GM19025 (cell line): ENCODE measurements around the gene TAS1R2.

Source experiments
- ATAC-seq: cut with Tn5 transposase; IDR thresholded peaks from one replicate; pipeline ENCODE4 v1.9.1; 2021; ENCODE audit warnings: mild to moderate bottlenecking, low read depth, moderate library complexity; ENCODE audit not compliant: unreplicated experiment

Gene TAS1R2

GRCh38 chr1:18805150-18805879 lies 54.1 kb downstream of the TAS1R2 start:
- ATAC-seq, result no peak

DNA sequence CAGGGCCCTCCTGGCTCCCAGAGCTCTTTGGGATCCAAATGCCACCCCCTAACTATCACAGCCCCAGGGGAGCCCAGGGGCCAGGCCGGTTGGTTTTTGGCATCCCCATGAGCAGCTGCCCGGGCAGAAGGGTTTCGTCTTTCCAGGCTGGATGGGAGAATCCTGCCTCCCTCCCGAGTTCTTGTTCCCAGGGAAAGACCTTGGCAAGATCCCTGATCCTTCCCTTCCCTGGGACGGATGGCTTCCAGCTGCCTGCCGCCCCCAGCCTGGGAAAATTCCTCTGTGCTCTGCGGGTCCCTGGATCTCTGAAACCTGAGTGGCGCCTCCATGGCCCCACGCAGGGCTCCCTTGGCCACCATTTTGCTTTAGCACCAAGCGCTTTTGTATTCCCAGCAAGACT lies 55.6 kb downstream of the TAS1R2 start:
- no peak for ATAC-seq

- ATAC-seq, result no peak
These were observed 56.2 kb downstream of the TAS1R2 start for GRCh38 chr1:18803151-18803791.

- ATAC-seq, result no peak
These were observed 57.2 kb downstream of the TAS1R2 start for GRCh38 chr1:18802231-18802630.

DNA sequence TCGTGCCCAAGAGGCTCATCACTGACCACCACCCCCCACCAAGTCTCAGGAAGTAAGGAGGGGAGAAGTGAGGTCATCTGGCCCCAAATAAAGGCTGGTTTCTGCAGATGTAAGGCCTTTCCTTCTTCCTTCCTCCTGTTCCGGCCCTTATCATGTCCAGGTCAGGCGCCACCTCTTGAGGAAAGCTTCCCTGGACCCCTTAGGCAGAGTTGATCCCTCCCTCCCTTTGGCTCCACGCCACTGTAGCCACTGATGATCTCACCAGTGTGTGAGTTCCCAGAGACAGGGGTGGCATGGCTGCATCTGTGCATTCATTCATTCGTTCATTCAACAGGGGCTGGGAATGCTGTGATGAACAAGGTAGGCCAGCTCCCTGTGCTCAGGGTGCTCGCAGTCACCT lies 59.2 kb downstream of the TAS1R2 start:
- no peak for ATAC-seq

DNA sequence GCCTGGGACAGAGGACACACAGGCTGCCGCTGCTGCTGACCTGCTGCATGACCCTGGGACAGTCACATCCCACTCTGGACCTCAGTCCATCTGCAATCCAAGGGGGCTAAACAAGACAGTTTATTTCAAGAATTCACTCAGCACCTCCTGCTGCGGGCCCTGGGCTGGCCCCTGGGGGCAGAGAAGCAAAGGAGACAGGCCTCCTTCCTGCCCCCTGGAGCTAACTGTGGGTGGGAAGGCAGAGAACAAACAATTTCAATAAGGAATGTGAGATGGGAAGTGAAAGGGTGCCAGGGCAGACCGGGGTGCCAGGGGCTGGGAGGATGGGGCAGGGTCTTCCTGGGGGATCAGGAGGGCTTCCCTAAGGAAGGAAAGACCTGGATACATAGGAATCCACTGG lies 60.0 kb downstream of the TAS1R2 start:
- no peak for ATAC-seq

DNA sequence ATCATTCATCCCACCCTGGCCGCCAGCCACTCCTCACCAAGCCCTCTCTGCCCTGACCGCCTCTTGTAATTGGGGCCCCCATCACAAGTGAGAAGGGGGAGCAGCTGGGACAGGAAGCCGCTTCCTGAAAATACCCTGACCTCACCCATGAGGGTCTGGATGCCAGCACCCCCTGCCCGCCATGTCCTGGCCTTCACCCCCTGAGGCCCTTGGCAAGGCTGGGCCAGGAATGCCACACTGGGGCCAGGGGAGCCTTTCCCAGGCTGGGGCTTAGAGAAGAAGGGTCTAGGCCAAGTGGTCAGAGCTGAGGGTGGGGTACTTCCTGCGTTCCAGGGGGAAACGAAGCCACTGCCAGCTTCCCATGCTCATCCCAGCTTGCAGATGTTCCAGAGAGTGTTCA lies 60.5 kb downstream of the TAS1R2 start:
- no peak for ATAC-seq

GRCh38 chr1:18798533-18798932 lies 60.9 kb downstream of the TAS1R2 start:
- no peak for ATAC-seq

DNA sequence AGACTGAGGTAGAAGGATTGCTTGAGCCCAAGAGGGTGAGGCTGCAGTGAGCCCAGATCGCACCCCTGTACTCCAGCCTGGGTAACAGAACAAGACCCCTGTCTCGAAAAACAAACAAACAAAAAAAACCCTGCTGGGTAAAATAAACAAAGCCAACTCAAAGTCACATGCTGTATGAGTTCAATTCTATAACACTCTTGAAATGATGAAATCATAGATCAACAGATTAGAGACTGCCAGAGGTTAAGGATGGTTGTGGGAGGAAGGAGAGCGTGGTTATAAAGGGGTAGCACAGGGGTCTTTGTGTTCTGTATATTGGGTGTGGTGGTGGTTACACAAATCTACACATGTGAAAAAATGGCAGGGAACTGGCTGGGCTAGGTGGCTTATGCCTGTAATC lies 62.5 kb downstream of the TAS1R2 start:
- ATAC-seq, result no peak

DNA sequence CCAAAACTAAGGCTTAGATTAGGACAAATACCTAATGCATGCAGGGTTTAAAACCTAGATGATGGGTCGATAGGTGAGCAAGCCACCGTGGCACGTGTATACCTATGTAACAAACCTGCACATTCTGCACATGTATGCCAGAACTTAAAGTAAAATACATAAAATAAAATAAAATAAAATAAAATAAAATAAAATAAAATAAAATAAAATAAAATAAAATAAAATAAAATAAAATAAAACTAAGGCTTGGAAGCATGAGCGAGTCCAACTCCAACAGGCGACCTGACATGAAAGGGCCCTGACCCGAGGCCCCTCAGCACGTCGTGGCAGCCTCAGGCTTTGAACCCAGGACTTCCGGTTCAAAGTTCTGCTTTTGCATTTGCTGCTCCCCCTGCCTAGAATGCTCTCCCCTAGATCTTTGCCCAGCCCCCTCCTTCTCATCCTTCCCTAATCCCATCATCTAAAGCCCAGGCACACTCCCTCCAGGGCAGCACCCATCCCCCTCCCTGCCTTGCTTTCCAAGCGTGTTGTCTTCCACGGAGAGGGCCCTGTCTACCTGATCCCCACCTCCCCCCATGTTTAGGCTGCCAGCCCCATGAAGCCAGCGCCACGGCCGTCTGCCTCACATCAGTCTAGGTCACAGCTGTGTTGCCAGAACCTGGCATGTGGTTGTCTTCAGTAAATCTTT lies 64.3 kb downstream of the TAS1R2 start:
- no peak for ATAC-seq

DNA sequence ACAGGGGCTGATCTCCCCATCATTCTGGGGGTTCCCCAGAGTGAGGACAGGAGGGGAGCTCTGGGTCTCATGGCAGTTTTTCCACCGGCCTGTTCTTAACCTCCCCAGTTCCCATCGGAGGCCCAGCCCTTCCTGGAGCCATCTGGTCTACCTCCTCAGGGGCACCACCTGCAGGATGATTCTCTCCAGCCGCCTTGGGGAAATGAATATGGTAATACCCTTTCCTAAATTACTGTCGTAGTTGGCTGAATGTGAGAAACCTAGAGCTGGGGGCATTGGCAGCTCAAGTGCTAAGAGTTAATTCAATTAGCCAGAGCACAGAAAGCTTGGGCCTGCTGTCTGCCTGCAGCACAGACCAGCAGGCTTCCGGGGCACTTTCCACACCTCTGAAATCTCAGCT lies 64.9 kb downstream of the TAS1R2 start:
- no peak for ATAC-seq

GRCh38 chr1:18794051-18794450 lies 65.4 kb downstream of the TAS1R2 start:
- no peak for ATAC-seq

DNA sequence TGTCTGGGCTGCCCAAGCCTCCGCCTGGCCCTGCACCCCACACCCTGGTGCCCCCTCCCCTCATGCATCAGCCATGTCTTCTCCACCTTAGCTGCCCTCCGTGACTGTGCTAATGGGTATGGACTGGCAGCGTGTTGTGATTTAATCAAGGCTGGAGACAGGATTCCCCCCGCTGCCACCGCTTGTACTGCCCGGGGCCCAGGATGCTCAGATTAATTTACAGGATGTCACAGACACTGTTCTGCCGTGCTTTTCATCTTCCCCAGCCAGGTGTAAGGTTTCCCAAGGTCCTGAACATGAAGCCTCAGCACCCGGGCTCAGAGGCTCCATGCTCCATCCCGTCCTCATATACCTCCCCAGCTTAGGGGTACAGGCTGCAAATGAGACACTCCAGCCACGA lies 66.3 kb downstream of the TAS1R2 start:
- no peak for ATAC-seq

DNA sequence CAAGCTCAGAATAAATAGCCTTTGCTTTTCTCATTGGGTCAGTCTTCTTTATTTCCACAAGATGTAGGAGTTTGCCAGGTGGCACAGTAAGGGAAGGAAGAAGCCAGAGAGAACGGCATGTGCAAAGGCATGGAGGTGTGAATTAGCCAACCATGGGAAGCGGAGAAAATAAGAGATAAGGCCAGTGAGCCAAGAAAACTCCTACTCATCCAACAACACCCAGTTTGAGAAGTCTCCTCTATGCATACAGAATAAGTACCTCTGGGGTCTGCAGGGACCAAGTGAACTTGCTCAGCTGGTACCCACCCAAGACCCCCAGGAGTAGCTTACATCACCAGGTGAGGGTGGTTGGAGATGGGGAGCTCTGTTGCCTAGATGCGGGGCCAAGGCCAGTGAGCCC lies 66.7 kb downstream of the TAS1R2 start:
- ATAC-seq, result no peak
